Endothelial cell of umbilical vein (primary cell): Measurements from ENCODE around the gene SAP30L. TPM values are rescaled to one million over a fixed set of nuclear protein-coding genes. Genes with fewer than 3 reads are reported as not detected.

Experiments
- BruUV-seq: library from RNA; stranded (reverse); fragments of 400-500 nt; replicated peaks from 2 replicates; lab custom pipeline; 2021; lab: Mats Ljungman, UMichigan
- CTCF ChIA-PET: fragments of 300-600, 350-600 bp; sonication (Branson Sonifier 250); formaldehyde crosslinking; loops from one replicate; lab custom pipeline; 2021; ENCODE audit warnings: antibody characterized with exemption, inconsistent platforms; lab: Charles Lee
- POLR2A ChIA-PET: fragments of 300-600, 350-600 bp; sonication (Branson Sonifier 250); formaldehyde crosslinking; loops from one replicate; lab custom pipeline; 2021; ENCODE audit warnings: antibody characterized with exemption, inconsistent platforms; lab: Charles Lee
- DNase-seq: peaks from one replicate; pipeline ENCODE4 v3.0.0-alpha.2; 2011; ENCODE audit warnings: low read depth, low spot score
- FAIRE-seq: peaks from 2 replicates; lab custom pipeline; 2011; peaks lifted over from hg19 to GRCh38; lab: Jason Lieb, UNC
- H2AFZ ChIP-seq: 2 replicates; pipeline ENCODE4 v1.6.0; 2012; ENCODE audit warnings: low read depth, low read length, control low read depth, inconsistent platforms
- H3K27ac ChIP-seq: 2 replicates; pipeline ENCODE4 v1.5.1; 2011; ENCODE audit warnings: low read depth, mild to moderate bottlenecking, control low read depth, low read length, moderate library complexity; ENCODE audit not compliant: insufficient read depth
- H3K27me3 ChIP-seq, 2 experiments: 2 replicates each; pipeline versions ENCODE4 v1.6.0 to v1.6.1; 2011; ENCODE audit warnings: low read length in 2 of 2, mixed read lengths in 1 of 2; ENCODE audit not compliant: control insufficient read depth in 2 of 2, insufficient read depth in 2 of 2
- H3K36me3 ChIP-seq, 2 experiments: 2 replicates in 1 of 2; 3 replicates in 1 of 2; pipeline ENCODE4 v1.5.1; 2011; ENCODE audit warnings: low read length in 2 of 2, mild to moderate bottlenecking in 1 of 2, moderate library complexity in 1 of 2; ENCODE audit not compliant: control insufficient read depth in 2 of 2, insufficient read depth in 2 of 2; ENCODE audit errors: extremely low read depth in 1 of 2
- H3K4me1 ChIP-seq: 3 replicates; pipeline ENCODE4 v1.5.1; 2011; ENCODE audit warnings: mild to moderate bottlenecking, low read length; ENCODE audit not compliant: control insufficient read depth, insufficient read depth; ENCODE audit errors: extremely low read depth
- H3K4me2 ChIP-seq: 2 replicates; pipeline ENCODE4 v1.6.1; 2011; ENCODE audit warnings: low read length, control low read depth, mixed read lengths; ENCODE audit not compliant: insufficient read depth
- H3K4me3 ChIP-seq, 3 experiments: fragments of 200-600 bp in 1 of 3; sonication (generic), shearing (Covaris generic) in 1 of 3; replicated peaks in 1 of 3; 2 replicates each; pipeline ENCODE4 v1.5.1; 2011 to 2016; ENCODE audit warnings: control low read depth in 3 of 3, low read length in 3 of 3, mild to moderate bottlenecking in 2 of 3, inconsistent platforms in 1 of 3, low read depth in 1 of 3, moderate library complexity in 1 of 3; ENCODE audit not compliant: insufficient read depth in 1 of 3
- H3K79me2 ChIP-seq: 2 replicates; pipeline ENCODE4 v1.6.0; 2012; ENCODE audit warnings: low read length, inconsistent platforms; ENCODE audit not compliant: control insufficient read depth, insufficient read depth
- H3K9ac ChIP-seq: replicated peaks from 2 replicates; pipeline ENCODE3; 2011; ENCODE audit warnings: low read length, control low read depth; ENCODE audit not compliant: insufficient read depth; ENCODE audit errors: extremely low read depth
- H3K9me1 ChIP-seq: replicated peaks from 3 replicates; pipeline ENCODE4 v1.6.0; 2011; ENCODE audit warnings: mild to moderate bottlenecking, low read length; ENCODE audit not compliant: control insufficient read depth, insufficient read depth; ENCODE audit errors: extremely low read depth
- H3K9me3 ChIP-seq: replicated peaks from 2 replicates; pipeline ENCODE4 v1.5.1; 2012; ENCODE audit warnings: low read length, inconsistent platforms; ENCODE audit not compliant: control insufficient read depth, insufficient read depth
- H4K20me1 ChIP-seq: replicated peaks from 2 replicates; pipeline ENCODE3; 2011; ENCODE audit warnings: mild to moderate bottlenecking, low read length; ENCODE audit not compliant: control insufficient read depth, insufficient read depth; ENCODE audit errors: extremely low read depth
- EZH2 ChIP-seq: IDR thresholded peaks from 2 replicates; pipeline ENCODE4 v1.6.1; 2012; ENCODE audit warnings: borderline replicate concordance, low read depth, mild to moderate bottlenecking, moderate library complexity, low read length, inconsistent platforms; ENCODE audit not compliant: severe bottlenecking
- FOS ChIP-seq: IDR thresholded peaks from 2 replicates; pipeline ENCODE4 v1.6.1; 2011; ENCODE audit warnings: mild to moderate bottlenecking, low read length, moderate library complexity, borderline replicate concordance; ENCODE audit not compliant: insufficient read depth
- GATA2 ChIP-seq: IDR thresholded peaks from 2 replicates; pipeline ENCODE4 v1.7.0; 2011; ENCODE audit warnings: low read depth, mild to moderate bottlenecking, moderate library complexity, mixed read lengths, low read length; ENCODE audit not compliant: insufficient read length, insufficient read depth
- JUN ChIP-seq: IDR thresholded peaks from 2 replicates; pipeline ENCODE4 v1.6.1; 2011; ENCODE audit warnings: borderline replicate concordance, low read depth; ENCODE audit not compliant: insufficient read length, insufficient read depth
- MAX ChIP-seq: IDR thresholded peaks from 2 replicates; pipeline ENCODE4 v1.6.1; 2011; ENCODE audit not compliant: insufficient read depth, insufficient read length
- MYC ChIP-seq: IDR thresholded peaks from one replicate; pipeline ENCODE4 v1.6.1; 2011; ENCODE audit warnings: mild to moderate bottlenecking, low read depth, low read length
- POLR2A ChIP-seq: IDR thresholded peaks from 2 replicates; pipeline ENCODE4 v1.6.1; 2012; ENCODE audit warnings: low read depth, mild to moderate bottlenecking, control low read depth, low read length
- POLR2AphosphoS5 ChIP-seq: IDR thresholded peaks from 2 replicates; pipeline ENCODE4 v1.6.1; 2012; ENCODE audit warnings: low read depth, mild to moderate bottlenecking, control low read depth, low read length, moderate library complexity; ENCODE audit not compliant: insufficient read depth
- dilution Hi-C: fragments of 300-500 bp; cut with MboI; formaldehyde crosslinking; loops from one replicate; pipeline ENCODE4 v1.15.0; 2019; ENCODE audit warnings: low sequenced_read_pairs; ENCODE audit not compliant: extremely low pct_ligation_motif_present
- intact Hi-C: fragments of 100-400 bp; cut with micrococcal nuclease; formaldehyde crosslinking; loops from one replicate; pipeline ENCODE4 v1.10.0; 2022
- polyA plus RNA-seq, 4 experiments: library from polyadenylated mRNA; depleted of rRNA in 3 of 4; stranded (reverse) in 3 of 4; unstranded in 1 of 4; fragments of >200 nt; gene quantifications; 2 replicates each; pipeline versions ENCODE4 v1.2.1 to v1.2.3, GENCODE V29; 2011 to 2012; ENCODE audit warnings: missing spikeins in 1 of 4
- total RNA-seq: library from RNA; stranded (reverse); gene quantifications from 2 replicates; pipeline ENCODE4 v1.2.3, GENCODE V29; 2021
- TF ChIP-seq, protein P1 (sequence below), 2 donors: IDR thresholded peaks; 1 replicate in 1 of 2; 2 replicates in 1 of 2; pipeline ENCODE4 v1.5.1; 2011; ENCODE audit warnings: low read length in 2 of 2, mild to moderate bottlenecking in 2 of 2, moderate library complexity in 2 of 2, control low read depth in 1 of 2, inconsistent platforms in 1 of 2, low read depth in 1 of 2; ENCODE audit not compliant: insufficient read depth in 1 of 2; ENCODE audit errors: extremely low read depth in 1 of 2

SAP30L gene
- total and polyA plus RNA-seq, 2 donors (not counting 3 experiments of a cell fraction or from before 2014, with no cell fraction given) = 18.1 to 37.8 TPM

GRCh38 chr5:154440540-154440939 lies 5.3 kb upstream of the SAP30L start:
- intact Hi-C loops = loop anchor here (10.0 kb wide), 1 partner anchor 414 kb away; the partner anchor contains the start of genes CNOT8 and FAXDC2
- BruUV-seq = no TSS peak
- dilution Hi-C loops = no loop called here

GRCh38 chr5:154442801-154443200 lies 3.0 kb upstream of the SAP30L start:
- no peak for FAIRE-seq
- dilution Hi-C loops (no loop called here), intact Hi-C loops (loop anchor here (10.0 kb wide), 1 partner anchor 412 kb away; the partner anchor contains the start of genes CNOT8 and FAXDC2)

More at GRCh38 chr5:154440540-154440939, 5.3 kb upstream of the SAP30L start:
- Histone ChIP-seq H3K27ac (no peak overlapping the region), H3K4me1 (peaks cover 8% of the 10 kb centered on the region), H3K36me3 (peaks cover 3 to 9% of the 10 kb centered on the region in 2 experiments), H3K4me3 (no peak overlapping the region), H3K27me3 (no peaks in the 10 kb centered on the region), H4K20me1 (no peaks in the 10 kb centered on the region), H3K9me1 (no peaks in the 10 kb centered on the region), H3K9me3 (no peaks in the 10 kb centered on the region), H2AFZ (no peak overlapping the region), H3K9ac (no peak overlapping the region), H3K79me2 (no peaks in the 10 kb centered on the region), H3K4me2 (no peak overlapping the region)
- POLR2A ChIA-PET = no interaction called here
- no peak for FAIRE-seq
- CTCF ChIA-PET = no interaction called here
- TF ChIP-seq JUN (no peak), GATA2 (no peak)
- no peak for DNase-seq

More at GRCh38 chr5:154442801-154443200, 3.0 kb upstream of the SAP30L start:
- POLR2A ChIA-PET = no interaction called here
- no peak for DNase-seq
- H4K20me1 ChIP-seq = no peaks in the 10 kb centered on the region
- H3K4me1 ChIP-seq = peaks cover 16% of the 10 kb centered on the region
- no peak overlapping the region for H3K4me3 ChIP-seq
- H3K9ac ChIP-seq = no peak overlapping the region
- BruUV-seq = no TSS peak
- H3K27ac ChIP-seq = no peak overlapping the region
- no peaks in the 10 kb centered on the region for H3K9me3 ChIP-seq
- CTCF ChIA-PET = no interaction called here
- H3K27me3 ChIP-seq = no peaks in the 10 kb centered on the region
- no peaks in the 10 kb centered on the region for H3K9me1 ChIP-seq
- H3K4me2 ChIP-seq = no peak overlapping the region
- H3K79me2 ChIP-seq = peaks cover 13% of the 10 kb centered on the region
- peaks cover 3% of the 10 kb centered on the region in 2 experiments for H3K36me3 ChIP-seq
- H2AFZ ChIP-seq = no peak overlapping the region
- TF ChIP-seq FOS (no peak), GATA2 (no peak), POLR2A (no peak), MYC (no peak), MAX (no peak), JUN (no peak), EZH2 (no peak), POLR2AphosphoS5 (no peak)
- TF ChIP-seq, protein P1, sequence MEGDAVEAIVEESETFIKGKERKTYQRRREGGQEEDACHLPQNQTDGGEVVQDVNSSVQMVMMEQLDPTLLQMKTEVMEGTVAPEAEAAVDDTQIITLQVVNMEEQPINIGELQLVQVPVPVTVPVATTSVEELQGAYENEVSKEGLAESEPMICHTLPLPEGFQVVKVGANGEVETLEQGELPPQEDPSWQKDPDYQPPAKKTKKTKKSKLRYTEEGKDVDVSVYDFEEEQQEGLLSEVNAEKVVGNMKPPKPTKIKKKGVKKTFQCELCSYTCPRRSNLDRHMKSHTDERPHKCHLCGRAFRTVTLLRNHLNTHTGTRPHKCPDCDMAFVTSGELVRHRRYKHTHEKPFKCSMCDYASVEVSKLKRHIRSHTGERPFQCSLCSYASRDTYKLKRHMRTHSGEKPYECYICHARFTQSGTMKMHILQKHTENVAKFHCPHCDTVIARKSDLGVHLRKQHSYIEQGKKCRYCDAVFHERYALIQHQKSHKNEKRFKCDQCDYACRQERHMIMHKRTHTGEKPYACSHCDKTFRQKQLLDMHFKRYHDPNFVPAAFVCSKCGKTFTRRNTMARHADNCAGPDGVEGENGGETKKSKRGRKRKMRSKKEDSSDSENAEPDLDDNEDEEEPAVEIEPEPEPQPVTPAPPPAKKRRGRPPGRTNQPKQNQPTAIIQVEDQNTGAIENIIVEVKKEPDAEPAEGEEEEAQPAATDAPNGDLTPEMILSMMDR (IDR thresholded peaks at IDR 0.05; ENCODE audit: extremely low read depth in 1 of 2, insufficient read depth in 1 of 2, low read depth in 1 of 2, low read length in 2 of 2) = no peak
